Measurements from ENCODE around the gene MRPS25. TPM values are rescaled to one million over a fixed set of nuclear protein-coding genes. Genes with fewer than 3 reads are reported as not detected.

MRPS25 gene
- total and polyA plus RNA-seq, 9 of the 15 experiments (the other 6 are each of a cell fraction or from before 2014, with no cell fraction given) = 34.3 to 129 (median 78.2) TPM

DNA sequence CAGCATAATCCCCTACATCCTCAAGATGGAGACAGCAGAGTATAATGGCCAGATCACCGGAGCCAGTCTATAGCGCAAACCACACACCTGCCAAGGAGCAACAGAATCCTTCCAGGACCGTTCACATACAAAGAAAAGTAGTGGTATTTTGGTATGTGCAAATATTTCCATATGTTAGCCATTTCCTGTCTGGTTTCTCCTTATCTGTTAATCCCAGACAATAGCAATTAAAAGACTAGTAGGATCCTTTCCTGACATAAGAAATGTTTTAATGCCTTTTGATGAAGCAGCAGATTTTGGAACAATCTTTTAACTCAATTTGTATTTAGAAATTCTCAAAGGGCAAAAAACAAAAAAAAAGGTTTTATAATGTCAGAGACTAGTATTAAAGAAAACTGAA, 22.2 kb downstream of the MRPS25 start (continued):
- TF ChIP-seq, protein P1, sequence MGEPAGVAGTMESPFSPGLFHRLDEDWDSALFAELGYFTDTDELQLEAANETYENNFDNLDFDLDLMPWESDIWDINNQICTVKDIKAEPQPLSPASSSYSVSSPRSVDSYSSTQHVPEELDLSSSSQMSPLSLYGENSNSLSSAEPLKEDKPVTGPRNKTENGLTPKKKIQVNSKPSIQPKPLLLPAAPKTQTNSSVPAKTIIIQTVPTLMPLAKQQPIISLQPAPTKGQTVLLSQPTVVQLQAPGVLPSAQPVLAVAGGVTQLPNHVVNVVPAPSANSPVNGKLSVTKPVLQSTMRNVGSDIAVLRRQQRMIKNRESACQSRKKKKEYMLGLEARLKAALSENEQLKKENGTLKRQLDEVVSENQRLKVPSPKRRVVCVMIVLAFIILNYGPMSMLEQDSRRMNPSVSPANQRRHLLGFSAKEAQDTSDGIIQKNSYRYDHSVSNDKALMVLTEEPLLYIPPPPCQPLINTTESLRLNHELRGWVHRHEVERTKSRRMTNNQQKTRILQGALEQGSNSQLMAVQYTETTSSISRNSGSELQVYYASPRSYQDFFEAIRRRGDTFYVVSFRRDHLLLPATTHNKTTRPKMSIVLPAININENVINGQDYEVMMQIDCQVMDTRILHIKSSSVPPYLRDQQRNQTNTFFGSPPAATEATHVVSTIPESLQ (CRISPR knock-in tag; IDR thresholded peaks at IDR 0.05) = no peak
- TF ChIP-seq FOSL1 (tag; conservative IDR thresholded peaks at IDR 0.05) = no peak
- no peak for TF ChIP-seq SAFB2 (IDR thresholded peaks at IDR 0.05; ENCODE audit: borderline replicate concordance, low read depth, low read length, severe bottlenecking)
- peak; percentile 87 for TF ChIP-seq TEAD4 (IDR thresholded peaks at IDR 0.05; ENCODE audit: low read length)
- TF ChIP-seq TEAD4 (CRISPR knock-in tag; IDR thresholded peaks at IDR 0.05; ENCODE audit: borderline replicate concordance) = no peak
- TF ChIP-seq ZNF239 (CRISPR knock-in tag; IDR thresholded peaks at IDR 0.05) = no peak
- TF ChIP-seq ZNF263 (CRISPR knock-in tag; IDR thresholded peaks at IDR 0.05; ENCODE audit: borderline replicate concordance) = no peak
- TF ChIP-seq TCF3 (CRISPR knock-in tag; IDR thresholded peaks at IDR 0.05) = peak; percentile 51; the same call in 1 of the 2 replicates
- no peak for TF ChIP-seq NFYB (IDR thresholded peaks at IDR 0.05; ENCODE audit: extremely low read depth, insufficient read length)
- TF ChIP-seq, protein P2, sequence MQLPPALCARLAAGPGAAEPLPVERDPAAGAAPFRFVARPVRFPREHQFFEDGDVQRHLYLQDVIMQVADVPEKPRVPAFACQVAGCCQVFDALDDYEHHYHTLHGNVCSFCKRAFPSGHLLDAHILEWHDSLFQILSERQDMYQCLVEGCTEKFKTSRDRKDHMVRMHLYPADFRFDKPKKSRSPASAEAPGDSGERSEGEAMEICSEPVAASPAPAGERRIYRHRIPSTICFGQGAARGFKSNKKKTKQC (CRISPR knock-in tag; IDR thresholded peaks at IDR 0.05) = no peak
- TF ChIP-seq, protein P3, sequence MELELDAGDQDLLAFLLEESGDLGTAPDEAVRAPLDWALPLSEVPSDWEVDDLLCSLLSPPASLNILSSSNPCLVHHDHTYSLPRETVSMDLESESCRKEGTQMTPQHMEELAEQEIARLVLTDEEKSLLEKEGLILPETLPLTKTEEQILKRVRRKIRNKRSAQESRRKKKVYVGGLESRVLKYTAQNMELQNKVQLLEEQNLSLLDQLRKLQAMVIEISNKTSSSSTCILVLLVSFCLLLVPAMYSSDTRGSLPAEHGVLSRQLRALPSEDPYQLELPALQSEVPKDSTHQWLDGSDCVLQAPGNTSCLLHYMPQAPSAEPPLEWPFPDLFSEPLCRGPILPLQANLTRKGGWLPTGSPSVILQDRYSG (tag; conservative IDR thresholded peaks at IDR 0.05; ENCODE audit: low read depth) = no peak
- TF ChIP-seq POLR2H (tag; IDR thresholded peaks at IDR 0.05; ENCODE audit: low read depth) = no peak
- no peak for TF ChIP-seq NCOA1 (IDR thresholded peaks at IDR 0.05; ENCODE audit: low read depth)
- TF ChIP-seq, protein P4, sequence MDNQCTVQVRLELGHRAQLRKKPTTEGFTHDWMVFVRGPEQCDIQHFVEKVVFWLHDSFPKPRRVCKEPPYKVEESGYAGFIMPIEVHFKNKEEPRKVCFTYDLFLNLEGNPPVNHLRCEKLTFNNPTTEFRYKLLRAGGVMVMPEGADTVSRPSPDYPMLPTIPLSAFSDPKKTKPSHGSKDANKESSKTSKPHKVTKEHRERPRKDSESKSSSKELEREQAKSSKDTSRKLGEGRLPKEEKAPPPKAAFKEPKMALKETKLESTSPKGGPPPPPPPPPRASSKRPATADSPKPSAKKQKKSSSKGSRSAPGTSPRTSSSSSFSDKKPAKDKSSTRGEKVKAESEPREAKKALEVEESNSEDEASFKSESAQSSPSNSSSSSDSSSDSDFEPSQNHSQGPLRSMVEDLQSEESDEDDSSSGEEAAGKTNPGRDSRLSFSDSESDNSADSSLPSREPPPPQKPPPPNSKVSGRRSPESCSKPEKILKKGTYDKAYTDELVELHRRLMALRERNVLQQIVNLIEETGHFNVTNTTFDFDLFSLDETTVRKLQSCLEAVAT (IDR thresholded peaks at IDR 0.05) = no peak
- no peak for TF ChIP-seq ZSCAN29 (IDR thresholded peaks at IDR 0.05)
- TF ChIP-seq NBN (IDR thresholded peaks at IDR 0.05; ENCODE audit: low read depth) = no peak
- TF ChIP-seq, protein P5, sequence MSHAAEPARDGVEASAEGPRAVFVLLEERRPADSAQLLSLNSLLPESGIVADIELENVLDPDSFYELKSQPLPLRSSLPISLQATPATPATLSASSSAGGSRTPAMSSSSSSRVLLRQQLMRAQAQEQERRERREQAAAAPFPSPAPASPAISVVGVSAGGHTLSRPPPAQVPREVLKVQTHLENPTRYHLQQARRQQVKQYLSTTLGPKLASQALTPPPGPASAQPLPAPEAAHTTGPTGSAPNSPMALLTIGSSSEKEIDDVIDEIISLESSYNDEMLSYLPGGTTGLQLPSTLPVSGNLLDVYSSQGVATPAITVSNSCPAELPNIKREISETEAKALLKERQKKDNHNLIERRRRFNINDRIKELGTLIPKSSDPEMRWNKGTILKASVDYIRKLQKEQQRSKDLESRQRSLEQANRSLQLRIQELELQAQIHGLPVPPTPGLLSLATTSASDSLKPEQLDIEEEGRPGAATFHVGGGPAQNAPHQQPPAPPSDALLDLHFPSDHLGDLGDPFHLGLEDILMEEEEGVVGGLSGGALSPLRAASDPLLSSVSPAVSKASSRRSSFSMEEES (CRISPR knock-in tag; IDR thresholded peaks at IDR 0.05) = no peak
- TF ChIP-seq NFIX (CRISPR knock-in tag; IDR thresholded peaks at IDR 0.05; ENCODE audit: low read depth) = no peak
- no peak for TF ChIP-seq CHD4 (IDR thresholded peaks at IDR 0.05; ENCODE audit: insufficient read depth, insufficient replicate concordance, low read depth, low read length, poor library complexity, severe bottlenecking)
- TF ChIP-seq ETV6 (IDR thresholded peaks at IDR 0.05; ENCODE audit: borderline replicate concordance in 1 of 2, low read depth in 2 of 2, low read length in 1 of 2) = no peak
- TF ChIP-seq ETV6 (CRISPR knock-in tag; IDR thresholded peaks at IDR 0.05; ENCODE audit: borderline replicate concordance) = no peak
- no peak for TF ChIP-seq ZNF143 (CRISPR knock-in tag; IDR thresholded peaks at IDR 0.05)
- TF ChIP-seq ZNF584 (CRISPR knock-in tag; IDR thresholded peaks at IDR 0.05; ENCODE audit: low read depth) = no peak
- peak; percentile 67 for TF ChIP-seq ARID1B (IDR thresholded peaks at IDR 0.05)

Data from K562 (cell line).